ENCODE data around the gene CARD14. TPM values are rescaled to one million over a fixed set of nuclear protein-coding genes. Genes with fewer than 3 reads are reported as not detected.

CARD14 gene
- total RNA-seq = 0.13 to 0.80 TPM (median 0.30 TPM) in 3 replicates
- long read RNA-seq, partial matches to known transcripts = 0 of 2 reads
- long read RNA-seq, other reads (novel, unspliced or antisense) = 2 of 2 reads

GRCh38 chr17:80169784-80170500 lies at the start of gene CARD14:
Gene CARD14, plus strand, starts transcription at chr17:80170030. Its CDS starts 11,409 bp downstream, at chr17:80181439.
- H3K36me3 Mint-ChIP-seq (ENCODE audit: low read depth) = peaks cover 2% of the 10 kb centered on the region
- H3K27ac Mint-ChIP-seq (ENCODE audit: unreplicated experiment) = no peak within 1 kb of the TSS
- no peak for TF ChIP-seq CTCF (IDR thresholded peaks at IDR 0.05)
- no peak within 1 kb of the TSS for H3K4me3 Mint-ChIP-seq (ENCODE audit: unreplicated experiment)
- no peaks in the 10 kb centered on the region for H3K9me3 Mint-ChIP-seq (ENCODE audit: low read depth)
- H3K27me3 Mint-ChIP-seq (ENCODE audit: low read depth) = peaks cover 6% of the 10 kb centered on the region
- peaks cover 4% of the 10 kb centered on the region for H3K4me1 Mint-ChIP-seq (ENCODE audit: low read depth)
- no peak for DNase-seq (ENCODE audit: low spot score)

DNA sequence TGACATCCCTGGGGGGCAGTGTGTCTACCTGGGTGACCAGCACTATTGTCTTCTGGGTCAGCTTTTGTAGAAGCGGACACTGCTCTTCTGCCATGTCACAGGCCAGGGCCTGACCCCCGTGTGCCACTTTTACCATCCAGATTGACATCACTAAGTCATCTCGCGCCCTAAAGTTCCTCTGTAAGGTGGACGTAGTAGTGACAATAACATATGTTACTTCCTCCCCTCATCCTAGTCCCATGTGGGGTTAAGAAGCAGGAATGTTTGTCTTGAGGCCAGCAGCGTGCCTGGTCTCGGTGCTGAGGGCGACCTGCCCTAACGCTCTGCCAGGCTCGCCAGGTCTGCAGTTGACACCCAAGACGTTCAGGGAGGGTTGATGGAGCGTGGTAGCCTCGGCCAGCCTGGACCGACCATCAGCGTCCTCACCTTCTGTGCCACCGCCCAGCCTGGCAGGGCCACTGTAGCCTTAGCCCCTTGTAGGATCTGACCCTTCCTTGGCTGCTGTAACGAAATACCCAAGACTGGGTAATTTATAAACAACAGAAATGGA lies 47.7 kb upstream of the CARD14 start:
- TF ChIP-seq CTCF (IDR thresholded peaks at IDR 0.05) = no peak
- Mint-ChIP-seq H3K36me3 (ENCODE audit: low read depth) (no peaks in the 10 kb centered on the region), H3K27me3 (ENCODE audit: low read depth) (no peaks in the 10 kb centered on the region), H3K4me1 (ENCODE audit: low read depth) (no peaks in the 10 kb centered on the region), H3K27ac (ENCODE audit: unreplicated experiment) (no peak overlapping the region), H3K9me3 (ENCODE audit: low read depth) (no peaks in the 10 kb centered on the region), H3K4me3 (ENCODE audit: unreplicated experiment) (no peak overlapping the region)
- no peak for DNase-seq (ENCODE audit: low spot score)

DNA sequence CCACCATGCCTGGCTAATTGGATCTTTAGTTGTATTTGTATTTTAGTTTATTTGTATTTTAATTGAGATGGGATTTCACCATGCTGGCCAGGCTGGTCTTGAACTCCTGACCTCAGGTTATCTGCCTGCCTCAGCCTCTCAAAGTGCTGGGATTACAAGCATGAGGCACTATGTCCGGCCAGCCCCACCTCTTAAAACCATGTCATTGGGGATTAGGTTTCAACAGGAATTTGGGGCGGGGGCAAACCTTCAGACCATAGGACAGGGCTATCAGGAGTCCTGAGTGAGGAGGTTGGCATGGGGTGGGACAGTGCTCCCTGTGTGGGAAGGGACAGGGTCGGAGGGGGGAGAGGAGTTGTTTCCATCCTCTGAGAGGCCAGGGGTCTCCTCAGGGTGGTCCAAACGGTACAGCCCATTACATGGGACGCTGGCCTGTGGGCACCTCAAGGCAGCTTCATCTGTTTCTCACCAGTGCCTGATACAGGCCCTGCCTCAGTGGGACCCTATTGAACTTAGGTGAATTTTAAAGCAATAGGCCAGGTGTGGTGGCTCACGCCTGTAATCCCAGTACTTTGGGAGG lies 46.8 kb upstream of the CARD14 start:
- no peak for DNase-seq (ENCODE audit: low spot score)
- Mint-ChIP-seq H3K4me1 (ENCODE audit: low read depth) (no peaks in the 10 kb centered on the region), H3K27ac (ENCODE audit: unreplicated experiment) (no peak overlapping the region), H3K27me3 (ENCODE audit: low read depth) (peaks cover 1% of the 10 kb centered on the region), H3K4me3 (ENCODE audit: unreplicated experiment) (no peak overlapping the region), H3K36me3 (ENCODE audit: low read depth) (no peaks in the 10 kb centered on the region), H3K9me3 (ENCODE audit: low read depth) (no peaks in the 10 kb centered on the region)
- TF ChIP-seq CTCF (IDR thresholded peaks at IDR 0.05) = no peak

DNA sequence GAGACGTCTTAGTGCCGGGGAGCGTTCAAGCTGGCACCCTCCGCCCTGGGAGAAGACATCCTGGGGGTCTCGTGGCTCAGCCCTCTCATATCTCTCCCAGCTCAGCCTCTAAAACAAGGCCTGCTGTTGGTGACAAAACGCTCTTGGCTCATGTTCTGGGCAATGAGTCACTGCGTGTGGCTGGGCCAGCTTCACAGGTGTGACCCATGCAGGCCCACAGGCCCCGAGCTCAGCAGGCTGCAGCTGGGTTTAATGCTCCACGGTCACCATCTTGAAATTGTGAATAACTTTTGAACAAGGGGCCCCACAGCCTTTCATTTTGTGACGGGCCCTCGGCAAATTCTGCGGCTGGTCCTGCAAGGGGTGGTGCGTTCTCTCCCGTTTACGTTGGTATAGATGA lies 46.0 kb upstream of the CARD14 start:
- Mint-ChIP-seq H3K4me3 (ENCODE audit: unreplicated experiment) (no peak overlapping the region), H3K36me3 (ENCODE audit: low read depth) (no peaks in the 10 kb centered on the region), H3K4me1 (ENCODE audit: low read depth) (no peaks in the 10 kb centered on the region), H3K27me3 (ENCODE audit: low read depth) (peaks cover 1% of the 10 kb centered on the region), H3K27ac (ENCODE audit: unreplicated experiment) (no peak overlapping the region), H3K9me3 (ENCODE audit: low read depth) (no peaks in the 10 kb centered on the region)
- no peak for DNase-seq (ENCODE audit: low spot score)
- TF ChIP-seq CTCF (IDR thresholded peaks at IDR 0.05) = no peak

DNA sequence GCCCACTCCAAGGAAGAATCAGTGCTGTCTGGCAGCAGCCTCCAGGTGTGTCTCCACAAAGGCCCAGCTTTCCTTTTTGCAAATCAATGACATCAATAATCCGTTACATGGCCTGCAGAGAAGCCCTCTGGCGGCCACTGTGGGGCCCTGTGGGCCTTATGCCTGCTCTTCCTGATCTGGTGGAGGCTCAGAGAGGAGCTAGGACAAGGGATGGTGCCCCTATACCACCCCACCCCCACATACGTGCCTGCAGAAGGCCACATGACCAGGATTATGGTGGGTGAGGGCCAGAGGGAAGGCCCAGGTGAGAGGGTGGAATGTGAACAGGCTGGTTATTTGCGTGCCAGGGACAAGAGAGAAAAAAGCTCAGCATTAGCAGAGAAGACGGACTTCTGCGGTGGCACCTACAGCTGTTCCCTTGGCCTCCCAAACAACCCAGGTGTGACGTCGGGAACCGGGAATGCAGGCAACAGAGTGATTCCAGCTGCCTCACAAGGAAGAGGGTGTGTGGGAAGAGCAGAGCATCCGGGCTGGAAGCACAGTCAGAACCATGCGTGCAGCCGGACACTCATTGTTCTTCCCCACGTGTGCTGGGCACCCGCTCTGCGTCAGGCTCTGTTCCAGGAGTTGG lies 45.4 kb upstream of the CARD14 start:
- no peak overlapping the region for H3K4me3 Mint-ChIP-seq (ENCODE audit: unreplicated experiment)
- no peak for DNase-seq (ENCODE audit: low spot score)
- H3K36me3 Mint-ChIP-seq (ENCODE audit: low read depth) = no peaks in the 10 kb centered on the region
- H3K4me1 Mint-ChIP-seq (ENCODE audit: low read depth) = no peaks in the 10 kb centered on the region
- peaks cover 1% of the 10 kb centered on the region for H3K27me3 Mint-ChIP-seq (ENCODE audit: low read depth)
- H3K9me3 Mint-ChIP-seq (ENCODE audit: low read depth) = no peaks in the 10 kb centered on the region
- TF ChIP-seq CTCF (IDR thresholded peaks at IDR 0.05) = peak; percentile 54
- no peak overlapping the region for H3K27ac Mint-ChIP-seq (ENCODE audit: unreplicated experiment)
